ENCODE measurements around the gene CD37.

DNA sequence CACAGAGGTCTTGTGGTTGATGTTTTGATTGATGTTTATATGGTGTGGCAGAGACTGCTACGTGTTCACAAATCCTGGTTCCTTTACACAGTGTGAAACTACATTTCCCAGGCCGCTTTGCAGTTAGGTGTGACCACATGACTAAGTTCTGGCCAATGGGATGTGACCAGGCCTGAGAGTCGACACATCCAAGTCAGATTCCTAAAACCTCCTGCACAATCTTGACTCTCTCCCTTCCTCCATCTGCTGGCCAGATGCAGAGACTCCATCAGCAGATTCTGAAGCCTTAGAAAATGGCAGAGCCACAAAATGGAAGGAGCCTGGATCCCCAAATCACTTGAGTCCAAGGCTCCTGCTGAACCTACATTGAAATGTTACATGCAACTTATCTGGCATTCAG lies 12.6 kb downstream of the CD37 start:
- TF ChIP-seq CTCF (IDR thresholded peaks at IDR 0.05): peak in 1 of 4 experiments; percentile 8
- no peak for TF ChIP-seq POLR2A (IDR thresholded peaks at IDR 0.05)

All from uterus (tissue), 2 donors.